Activated T-cell treated with anti-CD3 and anti-CD28 coated beads for 1 hour (primary cell): ENCODE measurements around the gene G6PC3.
"Not testable (repeated sequence)": the region's sequence is repeated elsewhere in the genome, so short reads cannot be mapped to it uniquely, and the experiment has no call there.

Experiments
- DNase-seq: peaks from one replicate; pipeline ENCODE4 v3.0.0-alpha.2; 2020; ENCODE audit warnings: low read depth

Gene G6PC3

DNA sequence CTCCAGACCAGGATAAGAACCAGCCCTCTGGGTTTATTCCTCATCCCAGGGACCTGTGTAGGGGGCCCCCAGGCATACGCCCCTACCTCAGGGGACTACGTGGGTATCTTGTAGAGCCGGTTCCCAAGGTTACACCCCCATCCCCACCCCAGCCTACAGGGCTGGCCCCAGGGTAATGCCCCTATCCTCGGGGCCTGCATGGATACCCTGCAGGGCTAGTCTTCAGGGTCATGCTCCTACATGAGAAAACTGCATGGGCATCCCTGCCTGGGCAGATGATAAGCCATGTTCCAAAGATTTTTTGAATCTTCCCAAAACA, 38.7 kb downstream of the G6PC3 start:
- DNase-seq = no peak

DNA sequence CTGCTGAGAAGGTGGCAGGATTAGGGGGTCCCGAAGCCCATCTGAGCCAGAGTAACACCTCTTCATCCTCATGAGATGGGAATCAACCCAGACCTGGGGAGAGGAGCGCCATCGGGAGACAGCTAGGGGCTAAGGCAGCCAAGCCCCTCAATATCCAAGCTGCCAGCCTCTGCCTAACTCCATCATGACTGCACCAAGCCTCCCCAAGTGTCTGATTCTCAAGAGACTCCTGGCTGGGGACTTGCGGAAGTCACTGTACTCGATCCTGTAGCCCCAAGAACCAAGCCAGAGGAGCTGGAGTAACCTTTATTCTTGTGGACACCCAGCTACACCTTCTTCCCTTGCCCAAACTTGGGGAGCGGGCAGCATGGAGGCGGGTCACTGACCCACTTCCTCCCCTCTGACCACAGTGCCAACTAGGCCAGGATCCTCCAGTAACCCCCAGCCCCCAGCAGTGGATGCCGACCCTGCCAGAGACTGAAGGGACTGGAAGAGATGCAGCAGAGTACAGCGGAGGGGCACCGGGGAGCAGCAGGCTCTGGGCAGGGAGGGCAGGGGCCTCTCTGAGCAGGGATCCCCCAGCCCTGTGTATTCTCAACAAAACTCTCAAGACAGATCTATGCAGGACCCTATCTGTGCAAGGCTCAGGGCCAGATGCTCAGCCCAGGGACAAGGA, 39.6 kb downstream of the G6PC3 start:
- no peak for DNase-seq

DNA sequence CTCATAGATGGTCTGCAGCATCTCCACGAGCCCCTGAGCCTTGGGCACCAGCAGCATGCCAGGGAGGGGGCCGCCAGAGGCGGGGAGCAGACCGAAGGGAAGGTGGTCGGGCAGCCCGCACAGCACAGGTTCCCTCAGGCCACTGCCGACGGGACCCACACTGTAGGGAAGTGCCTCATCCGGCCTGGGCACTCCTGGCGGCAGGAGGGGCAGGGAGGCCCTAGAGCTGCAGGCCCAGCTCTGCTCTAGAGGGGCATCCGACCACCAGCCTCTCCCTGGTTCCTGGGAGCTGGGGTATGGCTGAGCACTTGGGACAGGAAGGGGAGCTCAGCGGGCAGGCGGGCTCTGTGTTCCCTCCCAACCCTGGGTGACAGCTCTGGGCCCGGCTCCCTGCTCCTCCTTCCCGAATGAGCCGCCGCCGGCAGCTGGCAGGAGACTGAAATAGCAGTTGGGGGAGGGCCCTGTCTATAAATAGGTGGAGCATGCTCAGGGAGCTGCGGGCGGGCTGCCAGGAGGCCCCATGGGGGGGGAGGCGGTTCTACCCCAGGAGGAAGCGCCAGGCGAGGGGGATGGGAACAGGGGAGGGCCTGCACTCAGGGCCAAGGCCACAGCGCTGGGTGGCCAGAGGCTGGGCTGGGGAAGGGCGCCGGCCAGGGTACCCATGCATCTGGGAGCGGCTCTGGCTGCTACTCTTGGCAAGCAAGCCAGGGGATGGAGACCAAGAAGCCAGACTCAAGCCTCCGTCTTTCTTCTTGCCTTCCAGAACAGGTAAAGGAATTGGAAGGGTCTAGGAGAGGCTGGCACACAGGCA, 40.5 kb downstream of the G6PC3 start:
- DNase-seq = peak; percentile 37

DNA sequence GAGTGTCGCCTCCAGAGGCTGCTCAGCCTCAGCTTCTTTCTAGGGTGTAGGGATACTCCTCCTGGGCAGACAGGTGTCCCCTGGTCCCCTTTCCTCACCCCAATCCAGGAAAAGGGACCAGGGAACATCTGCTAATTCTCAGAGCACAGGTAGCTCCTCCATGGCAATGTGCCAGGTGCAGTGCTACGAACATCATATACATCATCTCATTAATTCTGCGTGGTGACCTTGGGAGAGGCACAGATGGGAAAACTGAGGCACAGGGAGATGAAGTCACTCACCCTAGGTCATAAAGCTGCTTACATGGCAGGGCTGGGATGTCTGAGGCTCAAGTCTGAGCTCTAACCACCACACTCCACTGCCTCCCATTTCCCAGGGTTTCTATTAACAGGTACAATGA, 41.2 kb downstream of the G6PC3 start:
- DNase-seq = no peak

DNA sequence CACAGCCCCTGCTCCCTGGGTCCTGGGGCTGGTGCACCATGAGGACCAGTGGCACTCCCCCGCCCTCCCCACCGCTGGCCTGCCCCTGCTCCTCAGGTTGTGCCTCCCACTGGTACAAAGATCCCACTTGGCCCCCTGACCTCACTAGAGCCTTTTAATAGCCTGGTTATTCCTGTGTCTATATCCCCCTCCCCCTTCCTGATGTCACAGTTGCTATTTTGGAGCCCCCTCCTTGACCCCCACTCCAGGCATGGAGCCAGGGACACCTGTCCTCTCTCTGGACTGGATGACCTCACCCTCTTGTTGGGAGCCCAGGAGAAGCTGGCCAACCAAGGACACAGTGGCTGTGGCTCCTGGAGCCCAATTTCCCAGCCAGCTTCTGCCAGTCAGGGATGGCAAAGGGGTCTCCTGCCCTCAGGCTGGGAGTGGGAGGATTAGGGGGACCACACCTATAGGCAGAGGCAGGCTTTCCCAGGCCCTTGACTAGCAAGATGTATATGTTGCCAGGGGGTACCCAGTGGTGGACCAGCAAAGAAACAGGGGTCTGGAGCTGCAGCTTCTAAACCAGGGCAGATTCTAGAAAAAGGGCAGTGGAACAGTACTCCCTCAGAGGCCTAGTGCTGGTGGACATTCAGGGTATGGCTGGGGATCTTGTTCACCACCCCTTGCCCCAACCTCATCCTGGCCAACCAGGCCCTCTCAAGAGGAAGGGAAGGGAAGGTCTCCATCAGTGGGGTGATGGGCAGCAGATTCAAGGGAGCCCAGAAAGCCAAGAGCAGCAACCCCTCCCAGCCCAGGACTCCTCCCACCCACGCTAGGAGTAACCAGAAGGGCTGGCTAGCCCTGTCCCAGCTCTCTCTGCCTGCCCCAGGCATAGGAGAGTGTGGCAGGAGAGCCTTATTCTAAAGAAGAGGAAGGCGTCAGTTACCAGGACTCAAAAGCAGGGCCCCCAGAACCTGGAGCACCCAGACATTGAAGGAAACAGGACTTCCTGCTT, 42.0 kb downstream of the G6PC3 start:
- DNase-seq = no peak

DNA sequence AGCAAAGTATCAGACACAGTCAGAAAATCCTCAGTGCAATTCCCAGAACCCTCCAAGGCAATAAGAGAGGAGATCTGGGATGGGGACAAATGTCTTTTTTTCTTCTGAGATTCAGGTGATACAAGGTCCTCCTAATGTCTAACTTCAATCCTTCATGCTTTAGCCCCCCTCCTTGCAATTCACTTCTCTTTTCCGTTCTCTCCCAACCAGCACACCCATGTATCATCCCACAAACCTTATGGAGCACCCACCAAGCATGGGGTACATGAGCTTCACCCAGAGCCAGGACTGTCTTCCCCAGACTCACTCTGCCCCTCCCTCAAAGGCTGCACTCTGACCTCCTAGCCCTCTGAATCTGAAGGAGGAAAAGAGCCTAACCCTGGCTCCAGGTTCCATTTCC, 42.8 kb downstream of the G6PC3 start:
- DNase-seq = no peak

DNA sequence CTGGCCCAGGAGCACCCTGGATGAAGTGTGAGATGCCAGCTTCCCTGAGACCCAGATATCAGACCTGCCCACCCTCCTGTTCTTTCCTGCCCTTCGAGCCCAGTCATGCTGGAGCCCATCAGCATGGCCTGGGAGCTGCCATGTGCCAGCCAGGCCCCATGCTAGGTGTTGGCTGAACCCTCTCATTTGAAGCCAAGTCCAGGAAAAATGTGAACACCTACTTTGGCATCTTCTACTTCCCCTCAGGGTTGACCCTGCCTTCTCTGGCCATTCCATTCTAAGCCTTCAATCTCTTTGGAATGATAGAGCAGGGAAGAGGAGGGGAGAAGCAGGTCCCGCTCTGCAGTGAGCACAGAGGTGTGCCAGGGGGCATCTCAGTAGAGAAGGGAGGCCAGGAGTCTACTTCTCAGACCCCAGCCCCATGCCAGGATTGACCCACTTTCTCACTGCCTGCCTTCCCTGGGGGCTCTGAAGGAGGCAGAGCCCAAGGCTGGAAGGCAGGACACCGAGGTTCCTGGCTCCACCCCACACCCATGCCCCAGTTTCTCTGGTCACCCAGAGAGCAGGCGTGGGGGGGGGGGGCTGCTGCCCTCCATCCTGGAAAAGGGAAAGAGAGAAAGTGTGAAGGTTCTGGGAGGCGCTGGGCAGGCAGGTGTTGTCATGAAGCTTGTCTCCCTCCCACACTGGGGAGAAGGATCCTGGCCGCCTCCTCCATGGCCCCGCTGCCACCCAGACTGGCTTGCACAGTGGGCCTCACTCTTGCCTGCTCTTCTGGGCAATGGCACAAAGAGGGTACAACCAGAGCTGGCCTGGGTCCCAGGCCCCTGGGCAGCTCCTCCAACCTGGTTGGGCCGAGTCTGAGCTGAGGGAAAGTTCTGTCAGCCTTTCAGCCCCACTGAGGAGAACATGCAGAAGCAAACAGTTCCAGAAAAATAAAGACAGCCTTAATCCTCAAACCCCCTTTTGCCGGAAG, 43.6 kb downstream of the G6PC3 start:
- DNase-seq = no peak

DNA sequence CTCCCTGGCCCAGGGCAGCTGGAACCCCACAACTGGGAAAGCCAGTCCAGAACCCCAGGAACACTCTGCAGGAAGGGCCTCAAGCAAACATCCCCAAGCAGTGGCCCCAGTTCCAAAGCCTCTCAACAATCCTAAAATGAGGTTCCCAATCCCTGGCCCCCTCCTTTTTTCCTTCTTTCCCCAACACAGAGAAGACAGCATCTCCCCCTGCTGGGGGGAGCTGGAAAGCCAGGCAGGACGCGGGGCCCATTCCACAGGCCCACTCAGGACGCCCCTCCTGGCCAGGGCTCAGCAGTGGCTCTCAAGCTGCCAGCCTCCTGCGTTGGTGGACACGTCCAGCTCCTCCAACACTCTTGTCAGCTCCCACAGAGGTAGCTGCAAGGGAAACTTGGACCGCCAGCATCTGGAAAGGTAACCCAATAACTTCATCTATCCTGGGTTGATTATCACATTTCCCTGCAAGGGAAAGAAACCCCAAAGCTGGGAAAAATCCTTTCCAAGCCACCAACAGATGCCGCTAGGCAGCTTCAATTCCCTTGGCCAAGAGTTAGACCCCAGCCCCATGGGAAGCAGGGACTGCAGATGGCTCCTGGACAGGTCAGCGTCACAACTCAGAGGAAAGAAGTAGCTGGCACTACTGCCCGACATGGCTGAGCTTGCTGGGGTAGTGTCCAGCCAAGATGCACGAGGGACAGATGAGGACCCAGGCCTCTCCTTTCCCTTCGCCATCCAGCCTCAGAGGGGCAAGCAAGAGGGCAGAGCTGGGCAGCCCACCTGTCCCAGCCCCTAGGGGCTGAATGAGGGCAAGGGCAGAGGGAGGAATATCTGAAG, 45.3 kb downstream of the G6PC3 start:
- DNase-seq = no peak

DNA sequence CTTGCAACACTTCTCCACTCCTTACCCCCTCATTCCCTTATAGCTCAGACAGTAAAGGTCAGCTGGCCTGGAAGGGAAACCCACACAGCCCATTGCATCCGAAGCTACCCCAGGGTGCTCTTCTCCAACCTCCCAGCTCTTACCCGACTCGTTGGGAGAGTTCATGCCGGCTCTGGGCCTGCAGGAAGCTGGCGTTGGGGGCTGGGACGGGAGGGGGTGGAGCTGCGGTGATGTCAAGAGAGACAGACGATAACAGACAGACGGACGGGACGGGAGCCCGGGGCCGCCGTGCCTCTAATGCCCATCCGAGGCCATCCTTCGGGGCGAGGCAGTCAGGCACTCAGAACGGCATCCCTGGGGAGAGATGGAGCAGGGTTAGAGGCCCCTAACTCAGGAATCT, 46.8 kb downstream of the G6PC3 start:
- DNase-seq = no peak

DNA sequence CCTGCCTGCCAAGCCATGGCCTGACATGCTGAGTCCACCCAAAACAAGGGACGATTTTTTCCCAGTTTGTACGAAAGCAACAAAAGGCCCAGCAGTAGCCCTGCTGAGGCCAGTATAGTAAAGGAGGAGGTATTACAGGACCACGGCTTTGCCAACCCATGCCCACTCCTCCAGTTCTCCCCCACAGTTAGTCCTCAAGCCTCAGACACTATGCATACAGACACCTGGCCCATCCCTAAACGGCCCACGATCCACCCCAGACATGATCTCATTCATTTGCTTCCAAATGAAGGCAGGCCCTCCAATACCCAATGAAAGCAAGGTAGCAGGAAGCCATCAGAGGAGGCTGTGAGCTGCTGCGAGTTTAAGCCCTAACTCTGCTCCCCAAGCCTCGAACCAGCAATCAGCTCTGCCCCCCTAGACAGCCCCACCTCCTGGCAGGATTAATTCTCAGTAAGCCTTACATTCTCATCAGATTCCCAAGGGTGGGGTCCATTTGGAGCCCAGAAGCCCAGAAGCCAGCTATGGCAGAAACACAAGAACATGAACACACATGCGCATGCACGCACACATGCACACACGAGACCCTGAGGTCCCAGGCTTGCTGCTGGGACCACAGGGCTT, 48.0 kb downstream of the G6PC3 start:
- DNase-seq = no peak

DNA sequence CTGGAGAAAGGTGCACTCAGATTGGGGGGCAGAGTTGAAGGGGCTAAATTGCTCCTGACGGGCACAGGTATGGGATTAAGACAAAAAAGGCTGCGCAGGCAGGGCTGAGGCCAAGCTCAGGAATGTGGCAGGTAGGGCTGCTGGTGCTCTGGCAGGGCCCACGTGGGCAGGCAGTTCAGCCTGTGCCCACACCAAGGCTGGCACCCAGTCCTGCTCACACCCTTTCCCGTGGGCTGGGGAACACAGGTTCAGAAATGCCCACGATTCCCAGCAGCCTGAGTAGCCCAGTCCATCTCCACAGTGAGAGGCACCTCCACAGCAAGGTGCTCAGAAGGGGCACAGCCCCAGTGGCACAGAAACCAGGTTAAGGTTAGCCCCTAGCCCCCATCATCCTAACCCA, 48.5 kb downstream of the G6PC3 start:
- no peak for DNase-seq

DNA sequence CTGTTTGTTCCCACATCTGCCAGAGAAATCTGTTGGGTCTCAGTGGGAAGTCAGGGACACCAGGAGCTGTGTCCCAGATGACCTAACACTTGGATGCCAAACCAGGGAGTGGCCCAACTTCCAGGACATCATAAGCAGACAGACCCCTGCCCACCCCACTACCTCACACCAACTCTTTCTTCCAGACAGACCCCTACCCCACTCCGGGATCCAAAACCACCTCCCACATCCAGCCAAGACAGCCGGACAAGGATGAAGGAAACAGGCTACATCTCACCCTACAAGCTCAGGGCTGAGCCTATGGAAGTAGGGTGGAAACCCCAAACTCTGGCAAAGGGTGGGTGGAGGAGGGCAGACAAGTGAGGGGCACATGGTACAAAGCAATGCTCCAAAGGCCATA, 49.3 kb downstream of the G6PC3 start:
- no peak for DNase-seq

DNA sequence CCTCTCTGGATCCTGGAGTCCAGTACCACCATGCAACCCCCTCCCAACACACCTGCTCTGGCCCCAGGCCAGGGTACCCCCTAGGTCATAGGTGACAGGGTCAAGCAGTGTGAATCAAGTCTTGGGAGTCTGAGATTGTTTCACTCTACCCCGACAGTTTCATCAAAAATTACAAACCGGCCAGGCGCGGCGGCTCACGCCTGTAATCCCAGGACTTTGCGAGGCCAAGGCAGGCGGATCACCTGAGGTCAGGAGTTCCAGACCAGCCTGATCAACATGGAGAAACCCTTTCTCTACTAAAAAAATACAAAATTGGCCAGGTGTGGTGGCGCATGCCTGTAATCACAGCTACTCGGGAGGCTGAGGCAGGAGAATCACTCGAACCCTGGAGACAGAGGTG, 49.7 kb downstream of the G6PC3 start:
- not testable (repeated sequence) for DNase-seq

DNA sequence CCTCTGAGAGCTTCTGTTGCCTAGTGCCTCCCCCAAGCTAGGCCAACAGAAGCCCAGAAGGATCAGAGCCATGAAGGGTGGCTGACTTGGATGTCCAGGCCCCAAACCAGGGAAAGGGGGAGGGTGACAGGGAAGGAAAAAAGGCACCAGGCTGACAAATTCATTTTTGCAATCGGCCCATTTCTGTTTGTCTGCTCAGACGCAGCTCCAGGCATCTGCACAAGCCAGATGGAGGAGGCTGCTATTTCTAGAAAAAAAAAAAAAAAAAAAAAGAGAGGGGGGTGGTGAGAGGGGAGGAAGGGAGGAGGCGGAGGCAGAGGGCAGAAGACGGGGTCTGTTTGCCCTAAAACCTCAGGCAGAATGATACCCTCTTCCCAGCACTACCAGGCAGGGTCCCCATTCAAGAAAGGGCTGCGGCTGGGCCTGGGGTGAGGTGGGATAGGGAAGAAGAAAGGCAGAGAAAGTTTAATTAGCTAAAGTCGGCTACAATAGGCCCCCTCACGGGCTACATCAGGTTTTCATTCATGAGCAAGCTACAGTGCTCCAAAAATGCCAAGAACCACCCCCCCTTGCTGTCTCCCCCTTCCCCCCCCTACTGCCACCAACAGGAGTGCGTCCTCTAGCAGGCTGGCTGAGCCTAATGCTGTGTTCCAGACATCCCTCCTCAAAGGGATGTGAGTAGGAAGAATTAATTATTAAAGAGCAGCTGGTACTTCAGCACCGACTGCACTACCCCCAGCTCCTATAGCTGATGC, 50.5 kb downstream of the G6PC3 start:
- DNase-seq = no peak

DNA sequence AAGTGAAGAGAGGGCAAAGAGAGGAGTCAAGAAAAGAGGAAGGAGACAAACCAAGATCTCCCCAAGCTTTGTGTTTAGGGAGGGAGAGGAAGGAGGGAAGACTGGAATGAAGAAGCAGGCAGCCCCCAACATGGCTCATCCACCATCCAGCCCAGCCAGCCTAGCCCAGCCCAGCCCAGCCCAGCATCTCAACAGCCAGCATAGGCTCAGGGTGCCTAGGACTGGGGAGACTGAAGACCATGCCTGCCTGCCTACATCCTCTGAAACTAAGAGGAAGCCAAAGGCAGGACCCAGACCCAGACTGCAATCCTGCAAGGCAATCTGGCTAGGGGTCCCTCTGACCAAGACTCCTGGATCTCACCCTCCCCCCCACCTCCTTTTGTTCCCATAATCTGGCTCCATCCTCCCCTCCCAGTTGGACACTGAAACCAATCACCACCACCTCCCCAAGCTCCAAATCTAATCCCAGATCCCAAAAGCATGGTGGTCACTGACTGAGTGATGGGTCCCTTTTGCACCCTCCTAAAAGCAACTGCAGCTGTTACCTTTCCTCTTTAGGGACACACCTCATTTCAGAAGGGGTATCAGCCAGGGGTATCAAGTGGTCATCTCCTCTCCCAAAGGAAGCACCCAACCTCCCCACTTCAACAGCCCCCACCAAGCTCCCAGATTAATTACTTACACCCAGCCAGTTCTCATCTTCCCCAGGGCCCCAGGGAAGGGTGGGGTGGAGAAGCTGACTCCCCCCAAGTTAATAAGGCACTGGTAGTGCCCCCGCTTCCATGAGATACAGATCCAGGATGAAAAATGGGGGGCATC, 51.7 kb downstream of the G6PC3 start:
- no peak for DNase-seq

DNA sequence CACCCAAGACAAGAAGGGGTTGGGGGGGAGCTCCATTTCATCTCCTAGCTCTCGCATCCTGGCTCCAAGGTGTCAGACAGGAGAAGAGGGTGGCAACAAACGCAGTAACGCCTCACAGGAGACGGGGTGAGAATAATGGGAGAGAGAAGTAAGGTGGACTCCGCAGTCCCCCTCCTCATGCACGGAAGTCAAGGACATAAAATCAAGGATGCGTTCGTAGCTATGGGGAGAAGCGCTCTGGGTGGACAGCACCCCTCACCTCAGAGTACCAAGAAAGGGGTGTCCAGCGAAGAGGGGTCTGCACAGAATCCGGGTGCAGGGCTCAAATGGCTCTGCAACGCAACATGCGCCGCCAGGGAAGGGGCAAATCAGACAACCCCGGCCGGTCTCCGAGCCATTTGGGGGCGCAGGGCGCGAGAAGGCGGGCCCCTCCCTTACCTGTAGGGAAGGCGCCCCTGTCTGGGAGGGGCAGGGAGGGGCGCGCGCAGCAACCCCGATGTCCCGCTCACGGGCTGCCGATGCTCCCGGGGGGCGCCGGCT, 52.4 kb downstream of the G6PC3 start:
- DNase-seq = peak; percentile 18

DNA sequence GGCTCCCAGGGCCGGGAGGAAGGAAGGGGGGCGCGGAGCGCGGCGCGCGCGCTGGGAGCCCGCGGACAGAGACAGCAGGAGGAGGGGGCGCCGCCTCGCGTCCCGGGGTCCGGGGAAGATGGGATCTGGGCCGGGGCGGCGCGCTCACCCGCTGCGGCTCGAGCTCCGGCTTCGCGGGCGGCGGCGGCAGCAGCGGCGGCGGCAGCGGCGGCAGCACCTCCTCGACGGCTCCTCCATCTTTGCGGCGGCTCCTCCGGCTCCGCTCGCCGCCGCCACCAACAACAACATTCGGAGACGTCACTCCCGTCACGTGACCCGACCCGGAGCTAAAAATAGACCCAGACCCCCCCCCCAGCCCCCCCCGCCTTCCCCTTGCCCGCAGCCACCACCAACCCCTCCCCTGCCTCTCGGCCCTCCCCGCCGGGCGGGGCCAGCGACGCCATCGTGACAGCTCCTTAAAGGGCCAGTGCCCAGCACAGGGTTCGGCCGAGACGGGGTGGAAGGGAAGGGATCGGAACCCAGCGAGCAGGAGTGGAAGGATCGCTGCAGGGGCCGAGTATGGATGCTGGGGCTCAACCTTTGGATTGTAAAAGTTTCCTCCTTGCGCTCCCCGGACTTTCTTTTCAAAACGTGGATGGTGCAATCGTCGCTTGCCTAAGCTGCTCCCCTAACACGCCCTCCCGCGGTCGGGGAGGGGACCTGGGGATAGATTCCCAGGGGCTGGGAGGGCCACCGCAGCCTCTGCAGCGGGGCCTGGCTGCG, 53.0 kb downstream of the G6PC3 start, which contains the start of gene HDAC5:
HDAC5 (minus strand) TSS at position 286 of the 762 bp plus-strand sequence. CDS start 6,126 bp downstream, outside the sequence.
- peak; percentile 95 for DNase-seq
